Measurements from ENCODE around the gene LARGE1. TPM values are rescaled to one million over a fixed set of nuclear protein-coding genes. Genes with fewer than 3 reads are reported as not detected.

The LARGE1 gene
- total RNA-seq, 1 experiment from 2014 or later = 1.5 TPM

GRCh38 chr22:33889748-33890147, 30.5 kb downstream of the LARGE1 start:
- no peak for TF ChIP-seq CEBPB (IDR thresholded peaks at IDR 0.05; ENCODE audit: low read depth)
- TF ChIP-seq EGR1 (IDR thresholded peaks at IDR 0.05; ENCODE audit: low read depth) = no peak
- no peak for TF ChIP-seq ZBTB33 (IDR thresholded peaks at IDR 0.05; ENCODE audit: extremely low read depth, insufficient replicate concordance, low read length)
- TF ChIP-seq ELF1 (IDR thresholded peaks at IDR 0.05; ENCODE audit: borderline replicate concordance, low read depth) = no peak
- no peak for TF ChIP-seq ZNF274 (IDR thresholded peaks at IDR 0.05; ENCODE audit: low read depth, low read length)
- TF ChIP-seq SRF (IDR thresholded peaks at IDR 0.05; ENCODE audit: low read depth) = no peak
- no peak for TF ChIP-seq YY1 (IDR thresholded peaks at IDR 0.05; ENCODE audit: extremely low read depth, insufficient replicate concordance, low read depth, low read length)
- no peak for TF ChIP-seq RAD21 (IDR thresholded peaks at IDR 0.05; ENCODE audit: low read depth)
- no peak for TF ChIP-seq MAX (IDR thresholded peaks at IDR 0.05)
- TF ChIP-seq REST (IDR thresholded peaks at IDR 0.05; ENCODE audit: low read depth) = no peak
- TF ChIP-seq EZH2 (IDR thresholded peaks at IDR 0.05) = no peak
- TF ChIP-seq TCF7L2 (IDR thresholded peaks at IDR 0.05; ENCODE audit: borderline replicate concordance, extremely low read depth, insufficient read depth, insufficient read length) = no peak
- no peak for TF ChIP-seq CBX3 (IDR thresholded peaks at IDR 0.05; ENCODE audit: low read depth)
- no peak for TF ChIP-seq ZFX (IDR thresholded peaks at IDR 0.05)
- no peak for TF ChIP-seq ATF3 (IDR thresholded peaks at IDR 0.05)
- no peak for TF ChIP-seq POLR2AphosphoS5 (IDR thresholded peaks at IDR 0.05; ENCODE audit: low read depth, low read length)
- no peak for TF ChIP-seq CTCF (IDR thresholded peaks at IDR 0.05 in 2 of 3, conservative IDR thresholded peaks at IDR 0.05 in 1 of 3; ENCODE audit: borderline replicate concordance in 1 of 3, insufficient read depth in 1 of 3, low read depth in 2 of 3, low read length in 2 of 3)
- TF ChIP-seq FOSL1 (IDR thresholded peaks at IDR 0.05; ENCODE audit: low read depth) = no peak
- Histone ChIP-seq H3K9me2 (ENCODE audit: insufficient read depth) (no peaks in the 10 kb centered on the region), H3K27ac (ENCODE audit: low read depth, low read length) (no peak overlapping the region), H2AFZ (ENCODE audit: low read depth, low read length, poor library complexity, severe bottlenecking) (no peak overlapping the region), H3K4me3 (replicated peaks in 1 of 2; ENCODE audit: low read depth in 1 of 2, low read length in 2 of 2) (no peak overlapping the region), H3K4me2 (ENCODE audit: low read length) (no peak overlapping the region), H3K79me2 (ENCODE audit: insufficient read depth, low read length) (no peaks in the 10 kb centered on the region), H3K9me3 (ENCODE audit: control insufficient read depth in 1 of 2, insufficient read depth in 1 of 2, low read depth in 1 of 2, low read length in 2 of 2) (peaks cover 8 to 20% of the 10 kb centered on the region in 2 experiments; a peak in 2 of 4 replicates), H3K9ac (ENCODE audit: low read length) (no peak overlapping the region), H3K27me3 (ENCODE audit: insufficient read depth, low read length) (no peaks in the 10 kb centered on the region), H3K4me1 (ENCODE audit: control insufficient read depth in 1 of 2, insufficient read depth in 2 of 2, low read length in 2 of 2) (no peaks in the 10 kb centered on the region), H4K20me1 (ENCODE audit: insufficient read depth) (no peaks in the 10 kb centered on the region), H3K36me3 (ENCODE audit: control insufficient read depth in 1 of 2, insufficient read depth in 2 of 2, low read length in 2 of 2) (no peaks in the 10 kb centered on the region)
- intact Hi-C loops (cut with micrococcal nuclease) = no loop called here
- no TSS peak for BruUV-seq (replicated peaks)
- CTCF ChIA-PET = no interaction called here
- POLR2A ChIA-PET = no interaction called here
- ATAC-seq (no peak), DNase-seq (ENCODE audit: low read depth, low spot score) (no peak)
- RAD21 ChIA-PET (ENCODE audit: low non-redundant PET in 1 of 2, low total read pairs in 2 of 2, uncharacterized antibody in 2 of 2, unreplicated experiment in 2 of 2) = no interaction called here
